Measurements from ENCODE around the gene UNC79.

DNA sequence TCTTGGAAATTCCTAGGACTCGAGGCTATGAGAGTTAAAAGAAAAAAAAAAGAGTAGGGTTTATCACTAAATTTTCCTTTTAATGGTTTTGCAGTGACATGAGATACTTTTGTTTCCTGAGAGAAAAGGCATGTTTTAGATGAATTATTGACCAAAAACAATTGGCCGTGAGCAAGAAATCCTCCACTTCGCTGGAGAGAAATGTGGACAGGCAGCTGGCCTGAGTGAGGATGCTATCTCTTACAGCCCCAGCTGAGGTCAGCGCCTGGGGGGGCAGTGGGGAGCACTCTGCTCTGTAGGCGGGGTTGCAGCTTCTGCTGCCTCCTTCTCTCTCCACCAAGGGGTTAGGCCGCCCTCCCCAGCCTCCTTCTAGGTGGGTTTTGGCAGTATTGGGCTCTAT lies 302.9 kb downstream of the UNC79 start:
- TF ChIP-seq EP300 (IDR thresholded peaks at IDR 0.05): no peak
- TF ChIP-seq, protein P1, sequence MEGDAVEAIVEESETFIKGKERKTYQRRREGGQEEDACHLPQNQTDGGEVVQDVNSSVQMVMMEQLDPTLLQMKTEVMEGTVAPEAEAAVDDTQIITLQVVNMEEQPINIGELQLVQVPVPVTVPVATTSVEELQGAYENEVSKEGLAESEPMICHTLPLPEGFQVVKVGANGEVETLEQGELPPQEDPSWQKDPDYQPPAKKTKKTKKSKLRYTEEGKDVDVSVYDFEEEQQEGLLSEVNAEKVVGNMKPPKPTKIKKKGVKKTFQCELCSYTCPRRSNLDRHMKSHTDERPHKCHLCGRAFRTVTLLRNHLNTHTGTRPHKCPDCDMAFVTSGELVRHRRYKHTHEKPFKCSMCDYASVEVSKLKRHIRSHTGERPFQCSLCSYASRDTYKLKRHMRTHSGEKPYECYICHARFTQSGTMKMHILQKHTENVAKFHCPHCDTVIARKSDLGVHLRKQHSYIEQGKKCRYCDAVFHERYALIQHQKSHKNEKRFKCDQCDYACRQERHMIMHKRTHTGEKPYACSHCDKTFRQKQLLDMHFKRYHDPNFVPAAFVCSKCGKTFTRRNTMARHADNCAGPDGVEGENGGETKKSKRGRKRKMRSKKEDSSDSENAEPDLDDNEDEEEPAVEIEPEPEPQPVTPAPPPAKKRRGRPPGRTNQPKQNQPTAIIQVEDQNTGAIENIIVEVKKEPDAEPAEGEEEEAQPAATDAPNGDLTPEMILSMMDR (IDR thresholded peaks at IDR 0.05): no peak
